Liver (tissue), 9 donors: ENCODE measurements around the gene STK39. TPM values are rescaled to one million over a fixed set of nuclear protein-coding genes. Genes with fewer than 3 reads are reported as not detected.

Source experiments
- DNase-seq: peaks from one replicate; pipeline ENCODE4 v3.0.0-alpha.2; 2017; ENCODE audit warnings: low spot score
- H3K27ac ChIP-seq, 2 donors: one replicate each; pipeline ENCODE4 v1.7.0; 2013; ENCODE audit warnings: inconsistent platforms in 2 of 2, low read length in 2 of 2, control low read depth in 1 of 2, low read depth in 1 of 2, mild to moderate bottlenecking in 1 of 2
- H3K27me3 ChIP-seq, 4 donors: one replicate each; pipeline versions ENCODE4 v1.6.1 to v1.7.0; 2013; ENCODE audit warnings: low read length in 3 of 4, inconsistent platforms in 1 of 4, mild to moderate bottlenecking in 1 of 4, moderate library complexity in 1 of 4; ENCODE audit not compliant: control insufficient read depth in 4 of 4, insufficient read depth in 4 of 4
- H3K36me3 ChIP-seq, 4 donors: one replicate each; pipeline versions ENCODE4 v1.6.1 to v1.7.0; 2013; ENCODE audit warnings: low read length in 3 of 4, mild to moderate bottlenecking in 3 of 4, low read depth in 1 of 4, moderate library complexity in 1 of 4; ENCODE audit not compliant: control insufficient read depth in 4 of 4, insufficient read depth in 3 of 4
- H3K4me1 ChIP-seq, 4 donors: one replicate each; pipeline versions ENCODE4 v1.6.1 to v1.7.0; 2013; ENCODE audit warnings: low read length in 3 of 4, mild to moderate bottlenecking in 3 of 4, moderate library complexity in 1 of 4; ENCODE audit not compliant: control insufficient read depth in 4 of 4, insufficient read depth in 4 of 4
- H3K4me3 ChIP-seq, 3 donors: one replicate each; pipeline versions ENCODE4 v1.6.1 to v1.7.0; 2013; ENCODE audit warnings: low read length in 3 of 3, control low read depth in 1 of 3, low read depth in 1 of 3, mild to moderate bottlenecking in 1 of 3
- H3K9ac ChIP-seq, 2 donors: one replicate each; pipeline ENCODE4 v1.7.0; 2013; ENCODE audit warnings: low read length in 2 of 2, mild to moderate bottlenecking in 2 of 2, moderate library complexity in 2 of 2, control low read depth in 1 of 2, low read depth in 1 of 2
- H3K9me3 ChIP-seq, 4 donors: one replicate each; pipeline versions ENCODE4 v1.6.1 to v1.7.0; 2013; ENCODE audit warnings: low read length in 3 of 4; ENCODE audit not compliant: control insufficient read depth in 4 of 4
- EGR1 ChIP-seq, 2 donors: IDR thresholded peaks; 2 replicates each; pipeline ENCODE4 v1.6.1; 2016 to 2018; ENCODE audit warnings: antibody characterized with exemption in 2 of 2, low read depth in 2 of 2
- FOXA2 ChIP-seq: IDR thresholded peaks from 2 replicates; pipeline ENCODE4 v1.6.1; 2016; ENCODE audit warnings: antibody characterized with exemption
- HNF4A ChIP-seq, 2 donors: conservative IDR thresholded peaks; 2 replicates each; pipeline ENCODE4 v1.6.1; 2016; ENCODE audit warnings: antibody characterized with exemption in 2 of 2, mild to moderate bottlenecking in 2 of 2
- HNF4G ChIP-seq: IDR thresholded peaks from 2 replicates; pipeline ENCODE4 v1.6.1; 2016; ENCODE audit warnings: antibody characterized with exemption
- JUND ChIP-seq, 2 donors: IDR thresholded peaks; 2 replicates each; pipeline ENCODE4 v1.6.1; 2016; ENCODE audit warnings: antibody characterized with exemption in 2 of 2
- NR2F2 ChIP-seq: IDR thresholded peaks from 2 replicates; pipeline ENCODE4 v1.6.1; 2016; ENCODE audit warnings: antibody characterized with exemption
- RAD21 ChIP-seq, 2 donors: IDR thresholded peaks; 2 replicates each; pipeline ENCODE4 v1.6.1; 2016; ENCODE audit warnings: antibody characterized with exemption in 2 of 2, mild to moderate bottlenecking in 2 of 2
- RXRA ChIP-seq, 2 donors: IDR thresholded peaks; 2 replicates each; pipeline ENCODE4 v1.6.1; 2017 to 2018; ENCODE audit warnings: antibody characterized with exemption in 2 of 2, mild to moderate bottlenecking in 1 of 2
- SP1 ChIP-seq: IDR thresholded peaks from 2 replicates; pipeline ENCODE4 v1.6.1; 2018; ENCODE audit warnings: antibody characterized with exemption, mild to moderate bottlenecking
- TAF1 ChIP-seq: conservative IDR thresholded peaks from 2 replicates; pipeline ENCODE4 v1.6.1; 2016; ENCODE audit warnings: antibody characterized with exemption, mild to moderate bottlenecking
- YY1 ChIP-seq: IDR thresholded peaks from 2 replicates; pipeline ENCODE4 v1.6.1; 2016; ENCODE audit warnings: antibody characterized with exemption, mild to moderate bottlenecking
- WGBS: extraction: QIAGEN DNeasy Blood & Tissue Kit; methylation state at CpG from one replicate; pipeline ENCODE4 v1.1.7; 2013; 5-methylcytosine and 5-hydroxymethylcytosine counted together
- polyA plus RNA-seq, 2 donors: library from polyadenylated mRNA; stranded (reverse) in 1 of 2; unstranded in 1 of 2; fragments of 200-250 nt in 1 of 2; fragments of >200 nt in 1 of 2; fragmentation: Nextera tagmentation in 1 of 2; extraction: Ambion mirVana in 1 of 2; gene quantifications; one replicate each; pipeline versions ENCODE4 v1.2.1 to v1.2.3, GENCODE V29; 2013 to 2015
- total RNA-seq, 2 donors: library from RNA; depleted of rRNA; stranded (reverse); fragments of >200 nt; gene quantifications; one replicate each; pipeline ENCODE4 v1.2.3, GENCODE V29; 2014
- TF ChIP-seq, protein P1 (sequence below): IDR thresholded peaks from 2 replicates; pipeline ENCODE4 v1.6.1; 2016; ENCODE audit warnings: antibody characterized with exemption
- TF ChIP-seq, protein P2 (sequence below): IDR thresholded peaks from 2 replicates; pipeline ENCODE4 v1.6.1; 2016; ENCODE audit warnings: antibody characterized with exemption
- TF ChIP-seq, protein P3 (sequence below): IDR thresholded peaks from 2 replicates; pipeline ENCODE4 v1.6.1; 2016; ENCODE audit warnings: antibody characterized with exemption, mild to moderate bottlenecking
- TF ChIP-seq, protein P4 (sequence below): IDR thresholded peaks from 2 replicates; pipeline ENCODE4 v1.6.1; 2016; ENCODE audit warnings: antibody characterized with exemption
- donor health status: healthy.
- donor health status: healthy.
- donor health status: healthy.
- donor health status: healthy.
- donor health status: healthy.

Gene STK39
- total and polyA plus RNA-seq, 4 donors: 0.29 to 1.8 (median 0.73) TPM

DNA sequence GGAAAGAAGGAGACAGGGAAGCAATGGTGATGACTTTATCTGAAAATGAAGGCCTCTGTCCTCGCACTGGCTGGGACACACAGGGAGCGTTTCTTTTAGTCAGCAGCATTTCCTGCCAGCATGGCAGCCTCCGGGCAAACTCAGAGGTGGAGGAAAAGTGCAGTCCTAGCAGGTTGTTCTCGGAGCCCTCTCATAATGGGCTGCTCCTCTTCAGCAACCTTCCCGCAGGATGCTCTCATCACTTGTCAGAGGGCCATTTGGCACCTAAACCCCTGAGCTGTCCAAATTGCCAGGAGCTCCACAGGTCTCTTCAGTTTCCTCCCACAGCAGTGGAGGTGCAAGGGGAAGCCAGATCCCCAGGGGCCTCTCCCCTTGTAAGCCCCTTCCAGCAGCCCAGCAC, 6.2 kb downstream of the STK39 start:
- H3K36me3 ChIP-seq: no peaks in the 10 kb centered on the region
- no peaks in the 10 kb centered on the region for H3K9me3 ChIP-seq
- no peak overlapping the region for H3K4me3 ChIP-seq
- H3K4me1 ChIP-seq: peaks cover 0 to 2% (median under 1%) of the 10 kb centered on the region in 4 donors
- H3K9ac ChIP-seq: no peak overlapping the region
- WGBS: 76% methylated on average over 5 of the region's 5 CpGs
- no peaks in the 10 kb centered on the region for H3K27me3 ChIP-seq
- TF ChIP-seq HNF4A (conservative IDR thresholded peaks at IDR 0.05) (no peak), RAD21 (IDR thresholded peaks at IDR 0.05) (no peak), EGR1 (IDR thresholded peaks at IDR 0.05; ENCODE audit: low read depth in 2 of 2) (no peak)
- TF ChIP-seq, protein P1, sequence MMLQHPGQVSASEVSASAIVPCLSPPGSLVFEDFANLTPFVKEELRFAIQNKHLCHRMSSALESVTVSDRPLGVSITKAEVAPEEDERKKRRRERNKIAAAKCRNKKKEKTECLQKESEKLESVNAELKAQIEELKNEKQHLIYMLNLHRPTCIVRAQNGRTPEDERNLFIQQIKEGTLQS: no peak
- TF ChIP-seq, protein P2, sequence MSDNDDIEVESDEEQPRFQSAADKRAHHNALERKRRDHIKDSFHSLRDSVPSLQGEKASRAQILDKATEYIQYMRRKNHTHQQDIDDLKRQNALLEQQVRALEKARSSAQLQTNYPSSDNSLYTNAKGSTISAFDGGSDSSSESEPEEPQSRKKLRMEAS: no peak
- no peak for DNase-seq
- no peak overlapping the region for H3K27ac ChIP-seq

DNA sequence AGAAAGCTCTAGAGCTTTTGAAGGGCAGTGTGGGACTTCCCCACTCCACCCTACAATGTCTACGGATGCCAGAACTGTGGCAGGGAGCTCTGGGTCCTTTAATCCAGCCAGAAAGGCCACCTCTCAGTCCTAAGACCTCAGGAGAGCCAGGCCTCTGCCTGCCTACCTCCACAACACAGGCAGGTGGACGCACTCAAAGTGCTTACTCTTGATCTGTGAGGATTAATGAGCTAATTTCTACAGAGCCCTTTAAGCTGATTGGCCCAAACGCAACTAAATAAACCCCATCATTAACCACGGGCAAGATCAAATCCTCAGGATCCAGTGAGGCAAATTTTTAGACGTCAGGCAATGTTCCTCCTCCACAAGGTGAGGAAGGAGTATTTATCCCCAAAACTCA, 8.1 kb downstream of the STK39 start:
- Histone ChIP-seq H3K9me3 (no peaks in the 10 kb centered on the region), H3K9ac (no peak overlapping the region), H3K4me1 (no peaks in the 10 kb centered on the region), H3K27ac (no peak overlapping the region), H3K27me3 (no peaks in the 10 kb centered on the region), H3K36me3 (no peaks in the 10 kb centered on the region), H3K4me3 (no peak overlapping the region)
- no peak for DNase-seq
- WGBS: 89% methylated on average over 5 of the region's 5 CpGs
- TF ChIP-seq JUND (IDR thresholded peaks at IDR 0.05): no peak
- TF ChIP-seq NR2F2: no peak
- TF ChIP-seq TAF1: no peak
- TF ChIP-seq SP1: no peak
- TF ChIP-seq RXRA (IDR thresholded peaks at IDR 0.05): no peak
- no peak for TF ChIP-seq EGR1 (IDR thresholded peaks at IDR 0.05; ENCODE audit: low read depth in 2 of 2)
- TF ChIP-seq HNF4G: no peak
- no peak for TF ChIP-seq FOXA2
- no peak for TF ChIP-seq HNF4A (conservative IDR thresholded peaks at IDR 0.05)
- TF ChIP-seq YY1: no peak
- TF ChIP-seq, protein P3, sequence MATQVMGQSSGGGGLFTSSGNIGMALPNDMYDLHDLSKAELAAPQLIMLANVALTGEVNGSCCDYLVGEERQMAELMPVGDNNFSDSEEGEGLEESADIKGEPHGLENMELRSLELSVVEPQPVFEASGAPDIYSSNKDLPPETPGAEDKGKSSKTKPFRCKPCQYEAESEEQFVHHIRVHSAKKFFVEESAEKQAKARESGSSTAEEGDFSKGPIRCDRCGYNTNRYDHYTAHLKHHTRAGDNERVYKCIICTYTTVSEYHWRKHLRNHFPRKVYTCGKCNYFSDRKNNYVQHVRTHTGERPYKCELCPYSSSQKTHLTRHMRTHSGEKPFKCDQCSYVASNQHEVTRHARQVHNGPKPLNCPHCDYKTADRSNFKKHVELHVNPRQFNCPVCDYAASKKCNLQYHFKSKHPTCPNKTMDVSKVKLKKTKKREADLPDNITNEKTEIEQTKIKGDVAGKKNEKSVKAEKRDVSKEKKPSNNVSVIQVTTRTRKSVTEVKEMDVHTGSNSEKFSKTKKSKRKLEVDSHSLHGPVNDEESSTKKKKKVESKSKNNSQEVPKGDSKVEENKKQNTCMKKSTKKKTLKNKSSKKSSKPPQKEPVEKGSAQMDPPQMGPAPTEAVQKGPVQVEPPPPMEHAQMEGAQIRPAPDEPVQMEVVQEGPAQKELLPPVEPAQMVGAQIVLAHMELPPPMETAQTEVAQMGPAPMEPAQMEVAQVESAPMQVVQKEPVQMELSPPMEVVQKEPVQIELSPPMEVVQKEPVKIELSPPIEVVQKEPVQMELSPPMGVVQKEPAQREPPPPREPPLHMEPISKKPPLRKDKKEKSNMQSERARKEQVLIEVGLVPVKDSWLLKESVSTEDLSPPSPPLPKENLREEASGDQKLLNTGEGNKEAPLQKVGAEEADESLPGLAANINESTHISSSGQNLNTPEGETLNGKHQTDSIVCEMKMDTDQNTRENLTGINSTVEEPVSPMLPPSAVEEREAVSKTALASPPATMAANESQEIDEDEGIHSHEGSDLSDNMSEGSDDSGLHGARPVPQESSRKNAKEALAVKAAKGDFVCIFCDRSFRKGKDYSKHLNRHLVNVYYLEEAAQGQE: no peak
- TF ChIP-seq, protein P4, sequence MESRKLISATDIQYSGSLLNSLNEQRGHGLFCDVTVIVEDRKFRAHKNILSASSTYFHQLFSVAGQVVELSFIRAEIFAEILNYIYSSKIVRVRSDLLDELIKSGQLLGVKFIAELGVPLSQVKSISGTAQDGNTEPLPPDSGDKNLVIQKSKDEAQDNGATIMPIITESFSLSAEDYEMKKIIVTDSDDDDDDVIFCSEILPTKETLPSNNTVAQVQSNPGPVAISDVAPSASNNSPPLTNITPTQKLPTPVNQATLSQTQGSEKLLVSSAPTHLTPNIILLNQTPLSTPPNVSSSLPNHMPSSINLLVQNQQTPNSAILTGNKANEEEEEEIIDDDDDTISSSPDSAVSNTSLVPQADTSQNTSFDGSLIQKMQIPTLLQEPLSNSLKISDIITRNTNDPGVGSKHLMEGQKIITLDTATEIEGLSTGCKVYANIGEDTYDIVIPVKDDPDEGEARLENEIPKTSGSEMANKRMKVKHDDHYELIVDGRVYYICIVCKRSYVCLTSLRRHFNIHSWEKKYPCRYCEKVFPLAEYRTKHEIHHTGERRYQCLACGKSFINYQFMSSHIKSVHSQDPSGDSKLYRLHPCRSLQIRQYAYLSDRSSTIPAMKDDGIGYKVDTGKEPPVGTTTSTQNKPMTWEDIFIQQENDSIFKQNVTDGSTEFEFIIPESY: no peak
